ENCODE measurements around the gene DMWD. TPM values are rescaled to one million over a fixed set of nuclear protein-coding genes. Genes with fewer than 3 reads are reported as not detected.

DMWD gene
- polyA plus RNA-seq, 1 experiment = 13.9 TPM

DNA sequence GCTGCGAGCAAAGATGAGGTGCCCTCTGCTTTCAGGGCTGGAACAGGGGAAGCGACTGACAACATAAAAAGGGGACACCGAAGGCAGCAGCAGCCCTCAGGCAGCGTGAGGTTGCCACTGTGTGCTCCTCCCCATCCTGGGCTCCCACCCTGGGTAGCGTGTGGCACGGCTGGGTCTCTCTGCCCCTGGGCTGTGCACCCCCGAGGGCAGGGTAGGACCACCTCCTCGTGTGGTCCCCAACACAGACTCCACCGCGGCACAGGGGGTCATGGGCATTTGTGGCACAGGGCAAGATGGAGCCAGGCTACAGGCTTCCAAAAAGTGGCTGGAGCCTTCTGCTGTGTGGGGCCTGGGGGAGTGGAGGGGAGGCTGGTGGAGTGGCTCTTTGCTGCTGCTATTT lies 28.9 kb upstream of the DMWD start:
- TF ChIP-seq, protein P1, sequence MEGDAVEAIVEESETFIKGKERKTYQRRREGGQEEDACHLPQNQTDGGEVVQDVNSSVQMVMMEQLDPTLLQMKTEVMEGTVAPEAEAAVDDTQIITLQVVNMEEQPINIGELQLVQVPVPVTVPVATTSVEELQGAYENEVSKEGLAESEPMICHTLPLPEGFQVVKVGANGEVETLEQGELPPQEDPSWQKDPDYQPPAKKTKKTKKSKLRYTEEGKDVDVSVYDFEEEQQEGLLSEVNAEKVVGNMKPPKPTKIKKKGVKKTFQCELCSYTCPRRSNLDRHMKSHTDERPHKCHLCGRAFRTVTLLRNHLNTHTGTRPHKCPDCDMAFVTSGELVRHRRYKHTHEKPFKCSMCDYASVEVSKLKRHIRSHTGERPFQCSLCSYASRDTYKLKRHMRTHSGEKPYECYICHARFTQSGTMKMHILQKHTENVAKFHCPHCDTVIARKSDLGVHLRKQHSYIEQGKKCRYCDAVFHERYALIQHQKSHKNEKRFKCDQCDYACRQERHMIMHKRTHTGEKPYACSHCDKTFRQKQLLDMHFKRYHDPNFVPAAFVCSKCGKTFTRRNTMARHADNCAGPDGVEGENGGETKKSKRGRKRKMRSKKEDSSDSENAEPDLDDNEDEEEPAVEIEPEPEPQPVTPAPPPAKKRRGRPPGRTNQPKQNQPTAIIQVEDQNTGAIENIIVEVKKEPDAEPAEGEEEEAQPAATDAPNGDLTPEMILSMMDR (IDR thresholded peaks at IDR 0.05; ENCODE audit: low read depth, low read length) = no peak
- Histone ChIP-seq H3K9me3 (ENCODE audit: control insufficient read depth, insufficient read depth, low read length) (no peaks in the 10 kb centered on the region; the same call in 1 of the 2 replicates), H3K4me3 (ENCODE audit: low read depth, low read length) (no peak overlapping the region), H3K27ac (ENCODE audit: low read depth, low read length) (no peak overlapping the region), H3K27me3 (ENCODE audit: control insufficient read depth, insufficient read depth, low read length) (no peaks in the 10 kb centered on the region)
- DNase-seq (ENCODE audit: low read depth, low spot score) = no peak
- ChIA-PET POLR2A (interaction anchor here (1.3 kb wide), 1 partner anchor 52 kb away, joined by 3 read pairs; the partner anchor contains the start of gene SIX5), CTCF (no interaction called here)

DNA sequence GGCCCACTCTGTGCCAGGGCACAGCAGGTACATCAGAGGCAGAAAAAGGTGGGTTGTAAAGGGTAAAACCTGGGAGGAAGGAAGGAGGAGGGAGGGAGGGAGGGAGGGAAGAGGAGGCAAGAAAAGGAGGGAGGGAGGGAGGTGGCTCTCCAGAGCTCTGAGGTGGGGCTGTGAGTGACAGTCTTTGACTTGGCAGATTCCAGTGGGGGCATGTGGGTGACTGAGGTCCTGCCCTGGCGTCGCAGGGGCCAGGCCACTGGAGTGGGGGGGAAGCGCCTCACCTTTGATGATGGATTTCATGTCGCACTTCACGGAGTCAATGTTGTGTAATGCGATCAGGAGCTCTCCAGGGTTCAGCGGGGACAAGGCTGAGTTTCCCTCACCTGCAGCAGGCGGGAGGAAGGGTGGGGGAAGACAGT lies 28.5 kb upstream of the DMWD start:
- Histone ChIP-seq H3K4me3 (ENCODE audit: low read depth, low read length) (no peak overlapping the region), H3K9me3 (ENCODE audit: control insufficient read depth, insufficient read depth, low read length) (no peaks in the 10 kb centered on the region; the same call in 1 of the 2 replicates), H3K27ac (ENCODE audit: low read depth, low read length) (no peak overlapping the region), H3K27me3 (ENCODE audit: control insufficient read depth, insufficient read depth, low read length) (no peaks in the 10 kb centered on the region)
- DNase-seq (ENCODE audit: low read depth, low spot score) = no peak
- TF ChIP-seq, protein P1 (IDR thresholded peaks at IDR 0.05; ENCODE audit: low read depth, low read length) = no peak
- ChIA-PET POLR2A (interaction anchor here (1.3 kb wide), 1 partner anchor 52 kb away, joined by 3 read pairs; the partner anchor contains the start of gene SIX5), CTCF (no interaction called here)

DNA sequence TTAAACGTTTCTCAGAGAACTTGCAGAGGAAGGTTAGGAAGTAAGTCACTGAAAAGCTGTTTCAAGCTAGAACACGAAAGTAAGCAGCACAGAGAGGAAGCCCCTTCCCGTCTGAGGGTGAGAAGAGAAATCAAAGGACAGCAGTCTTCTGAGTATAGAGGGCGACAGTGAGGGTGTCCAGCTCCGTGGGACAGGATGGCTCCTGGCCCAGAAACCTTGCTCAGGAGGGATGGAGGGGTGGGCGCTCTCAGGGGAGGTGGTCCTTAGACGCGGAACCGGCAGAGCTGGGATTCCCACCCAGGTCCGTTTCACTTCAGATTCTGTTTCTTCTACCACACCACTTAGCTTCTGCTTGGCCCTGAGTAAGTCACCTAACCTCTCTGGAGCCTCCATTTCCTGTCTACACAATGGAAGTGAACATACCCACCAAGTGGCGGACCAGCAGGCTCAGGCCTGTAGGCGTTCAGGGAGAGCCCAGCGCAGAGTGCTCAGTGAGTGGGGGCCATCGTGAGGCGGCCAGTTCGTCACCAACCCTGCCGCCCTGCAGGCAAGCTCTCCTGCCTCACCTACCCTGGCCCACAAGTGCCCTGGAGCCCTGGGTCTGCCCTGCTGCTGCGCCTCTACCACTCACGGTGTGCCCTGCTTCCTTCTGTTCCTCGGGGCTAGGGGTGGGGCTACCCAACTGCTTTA lies 27.9 kb upstream of the DMWD start:
- TF ChIP-seq, protein P1 (IDR thresholded peaks at IDR 0.05; ENCODE audit: low read depth, low read length) = no peak
- CTCF ChIA-PET = no interaction called here
- Histone ChIP-seq H3K27ac (ENCODE audit: low read depth, low read length) (no peak overlapping the region), H3K4me3 (ENCODE audit: low read depth, low read length) (no peak overlapping the region), H3K9me3 (ENCODE audit: control insufficient read depth, insufficient read depth, low read length) (no peaks in the 10 kb centered on the region; the same call in 1 of the 2 replicates), H3K27me3 (ENCODE audit: control insufficient read depth, insufficient read depth, low read length) (no peaks in the 10 kb centered on the region)
- no peak for DNase-seq (ENCODE audit: low read depth, low spot score)
- POLR2A ChIA-PET = interaction anchor here (0.7 kb wide), 1 partner anchor 51 kb away, joined by 6 read pairs; no protein-coding TSS in a partner anchor

- TF ChIP-seq, protein P1 (IDR thresholded peaks at IDR 0.05; ENCODE audit: low read depth, low read length) = no peak
- CTCF ChIA-PET = no interaction called here
- DNase-seq (ENCODE audit: low read depth, low spot score) = no peak
Measured at GRCh38 chr19:45819769-45820168, 27.1 kb upstream of the DMWD start.

DNA sequence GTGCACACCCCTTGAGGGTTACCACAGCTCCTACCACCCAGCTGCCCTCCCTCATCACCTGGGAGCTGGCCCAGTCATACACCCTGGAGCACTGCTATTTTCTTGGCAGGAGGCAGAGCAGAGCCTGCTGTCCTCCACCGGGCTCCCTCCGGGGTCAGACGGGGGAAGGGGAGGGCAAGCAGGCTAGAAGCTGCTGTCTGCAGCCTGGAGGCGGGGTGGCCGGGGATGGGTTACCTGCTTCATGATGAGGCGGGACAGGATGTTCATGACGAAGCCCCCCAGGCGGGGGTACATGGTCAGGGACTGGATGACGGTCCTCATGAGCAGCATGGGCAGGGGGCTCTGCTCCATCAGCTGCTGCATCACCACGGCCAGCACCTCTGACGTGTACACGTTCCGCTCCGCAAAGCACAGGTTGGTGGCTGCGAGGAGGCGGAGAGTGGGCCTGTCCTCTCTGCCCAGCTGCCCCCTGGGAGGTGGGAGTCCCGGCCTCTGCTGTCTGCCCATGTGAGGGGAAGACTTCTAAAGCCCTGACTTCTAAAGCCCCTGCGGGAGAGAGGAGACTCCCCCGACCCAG lies 25.2 kb upstream of the DMWD start:
- TF ChIP-seq, protein P1 (IDR thresholded peaks at IDR 0.05; ENCODE audit: low read depth, low read length) = no peak
- POLR2A ChIA-PET = no interaction called here
- CTCF ChIA-PET = interaction anchor here (0.6 to 2.5 kb wide), 12 partner anchors 9 to 210 kb away, joined by 3 to 42 read pairs (median 5); no protein-coding TSS in a partner anchor
- no peak overlapping the region for H3K27ac ChIP-seq (ENCODE audit: low read depth, low read length)
- H3K9me3 ChIP-seq (ENCODE audit: control insufficient read depth, insufficient read depth, low read length) = no peaks in the 10 kb centered on the region; the same call in 1 of the 2 replicates
- H3K4me3 ChIP-seq (ENCODE audit: low read depth, low read length) = no peak overlapping the region
- DNase-seq (ENCODE audit: low read depth, low spot score) = no peak
- no peaks in the 10 kb centered on the region for H3K27me3 ChIP-seq (ENCODE audit: control insufficient read depth, insufficient read depth, low read length)

More at GRCh38 chr19:45819769-45820168, 27.1 kb upstream of the DMWD start:
- Histone ChIP-seq H3K27me3 (ENCODE audit: control insufficient read depth, insufficient read depth, low read length) (no peaks in the 10 kb centered on the region), H3K27ac (ENCODE audit: low read depth, low read length) (no peak overlapping the region), H3K4me3 (ENCODE audit: low read depth, low read length) (no peak overlapping the region), H3K9me3 (ENCODE audit: control insufficient read depth, insufficient read depth, low read length) (no peaks in the 10 kb centered on the region; the same call in 1 of the 2 replicates)
- POLR2A ChIA-PET = interaction anchor here (1.4 kb wide), 1 partner anchor 8 kb away, joined by 4 read pairs; no protein-coding TSS in a partner anchor
